Measurements from ENCODE around the gene ZSCAN10. TPM values are rescaled to one million over a fixed set of nuclear protein-coding genes. Genes with fewer than 3 reads are reported as not detected.

The ZSCAN10 gene
- total and polyA plus RNA-seq, 2 donors (not counting 3 experiments of a cell fraction or from before 2014, with no cell fraction given): not detected

GRCh38 chr16:3101018-3101840, 2.1 kb upstream of the ZSCAN10 start:
- Histone ChIP-seq H3K27me3 (ENCODE audit: control insufficient read depth in 2 of 2, insufficient read depth in 2 of 2, low read length in 2 of 2) (peaks cover 0 to 2% of the 10 kb centered on the region in 2 experiments), H3K27ac (ENCODE audit: insufficient read depth, low read depth, low read length) (peak overlapping the region; percentile 53), H4K20me1 (replicated peaks; ENCODE audit: control insufficient read depth, extremely low read depth, insufficient read depth, low read length) (no peaks in the 10 kb centered on the region), H3K36me3 (ENCODE audit: control insufficient read depth in 2 of 2, extremely low read depth in 1 of 2, insufficient read depth in 2 of 2, low read length in 2 of 2) (no peaks in the 10 kb centered on the region), H3K9me1 (replicated peaks; ENCODE audit: control insufficient read depth, extremely low read depth, insufficient read depth, low read length) (no peaks in the 10 kb centered on the region), H3K79me2 (ENCODE audit: control insufficient read depth, insufficient read depth, low read length) (no peaks in the 10 kb centered on the region), H3K9ac (replicated peaks; ENCODE audit: extremely low read depth, insufficient read depth, low read length) (peak overlapping the region; percentile 17), H3K9me3 (replicated peaks; ENCODE audit: control insufficient read depth, insufficient read depth, low read length) (no peaks in the 10 kb centered on the region), H3K4me1 (ENCODE audit: control insufficient read depth, extremely low read depth, insufficient read depth, low read length) (peaks cover 32% of the 10 kb centered on the region), H3K4me3 (replicated peaks in 1 of 3; ENCODE audit: insufficient read depth in 1 of 3, low read depth in 1 of 3, low read length in 3 of 3) (no peak overlapping the region), H2AFZ (ENCODE audit: low read depth, low read length) (peak overlapping the region; percentile 23), H3K4me2 (ENCODE audit: insufficient read depth, low read length) (no peak overlapping the region)
- intact Hi-C loops (cut with micrococcal nuclease): loop anchor here (2.0 kb wide), 1 partner anchor 34 kb away; the partner anchor contains the start of gene ZNF213
- peak; percentile 48 to 59 for TF ChIP-seq CTCF (IDR thresholded peaks at IDR 0.05; ENCODE audit: extremely low read depth in 1 of 2, insufficient read depth in 1 of 2, low read depth in 1 of 2, low read length in 2 of 2)
- TF ChIP-seq EZH2 (IDR thresholded peaks at IDR 0.05; ENCODE audit: borderline replicate concordance, low read depth, low read length, severe bottlenecking): no peak
- ChIA-PET CTCF (interaction anchor here (0.9 to 3.4 kb wide), 10 partner anchors 8 to 78 kb away, joined by 3 to 29 read pairs (median 7); partner anchors contain the start of genes HCFC1R1, THOC6 and ZNF205), POLR2A (interaction anchor here (0.6 kb wide), 1 partner anchor 31 kb away, joined by 3 read pairs; no protein-coding TSS in a partner anchor)
- dilution Hi-C loops (cut with MboI; ENCODE audit: extremely low pct_ligation_motif_present, low sequenced_read_pairs): no loop called here
- peak; percentile 33 for DNase-seq (ENCODE audit: low read depth, low spot score)
- TSS peak; percentile 41 for BruUV-seq (replicated peaks)
- peak; percentile 49 for FAIRE-seq
